NCI-H226 (cell line): ENCODE measurements around the gene CLDN10.
"Not testable (repeated sequence)": the region's sequence is repeated elsewhere in the genome, so short reads cannot be mapped to it uniquely, and the experiment has no call there.

Source experiments
- DNase-seq: peaks from one replicate; pipeline ENCODE4 v3.0.0-alpha.2; 2015

Gene CLDN10

DNA sequence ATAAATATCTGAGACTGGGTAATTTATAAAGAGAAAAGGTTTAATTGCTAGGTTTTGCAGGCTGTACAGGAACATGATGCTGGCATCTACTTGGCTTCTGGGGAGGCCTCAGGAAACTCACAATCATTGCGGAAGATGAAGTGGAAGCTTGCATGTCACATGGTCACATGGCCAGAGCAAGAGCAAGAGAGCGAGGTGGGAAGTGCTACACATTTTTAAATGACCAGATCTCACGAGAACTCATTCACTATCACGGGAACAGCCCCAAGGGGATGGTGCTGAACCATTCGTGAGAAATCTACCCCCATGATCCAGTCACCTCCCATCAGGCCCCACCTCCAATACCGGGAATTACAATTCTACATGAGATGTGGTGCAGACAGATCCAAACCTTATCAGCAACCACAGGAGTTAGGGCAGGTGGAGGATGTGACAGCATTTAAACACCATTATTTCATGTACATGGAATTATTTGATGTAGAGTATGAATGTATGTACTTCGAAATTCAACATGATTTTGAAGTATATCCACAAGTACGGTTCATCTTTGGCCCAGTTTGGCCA lies 10.5 kb upstream of the CLDN10 start:
- peak; percentile 77 for DNase-seq

GRCh38 chr13:95544293-95544692 lies 8.2 kb upstream of the CLDN10 start:
- peak; percentile 45 for DNase-seq

- no peak for DNase-seq
Observed at GRCh38 chr13:95546919-95547318, 5.6 kb upstream of the CLDN10 start.

GRCh38 chr13:95547531-95548167 lies 4.9 kb upstream of the CLDN10 start:
- DNase-seq: peak; percentile 67

- DNase-seq: no peak
Observed at GRCh38 chr13:95552208-95552538, 347 bp upstream of the CLDN10 start.

DNA sequence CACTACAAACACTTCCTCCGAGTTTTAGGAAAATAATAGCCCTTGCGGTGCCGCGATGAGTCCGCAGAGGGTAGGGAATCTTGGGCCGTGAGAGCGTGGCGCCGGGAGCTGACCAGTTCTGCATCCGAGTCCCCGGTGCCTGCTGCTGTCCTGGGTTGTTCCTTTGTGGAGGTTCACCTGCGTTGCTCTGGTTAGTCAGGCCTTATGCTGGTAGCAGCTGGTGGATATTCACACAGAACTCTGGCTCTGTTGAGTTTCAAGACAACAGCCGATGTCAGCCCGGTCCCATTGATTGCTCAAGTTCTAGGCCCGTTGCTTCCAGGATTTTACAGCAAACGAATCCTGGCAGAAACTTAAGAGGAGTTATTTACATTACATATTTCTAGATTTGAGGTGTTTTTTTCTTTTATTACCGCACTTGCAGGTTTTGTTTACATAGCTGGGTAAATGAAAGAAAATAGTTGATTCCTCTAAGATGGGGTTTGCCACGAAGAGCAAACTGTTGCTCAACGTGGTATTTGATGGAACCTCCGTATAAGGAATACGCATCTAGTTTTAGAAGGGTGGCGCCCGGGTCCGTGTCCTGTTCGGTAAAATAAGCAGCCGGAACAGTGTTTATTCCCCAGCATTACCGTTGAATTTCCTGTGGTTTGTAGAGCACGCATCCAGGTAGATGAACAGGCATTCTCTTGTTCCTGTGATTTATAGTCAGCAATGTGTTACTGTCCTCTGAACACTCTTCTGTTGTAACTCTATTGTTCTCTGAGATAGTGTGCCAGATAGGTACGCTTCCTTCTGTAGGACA lies 1.3 kb downstream of the CLDN10 start:
- DNase-seq: no peak

DNA sequence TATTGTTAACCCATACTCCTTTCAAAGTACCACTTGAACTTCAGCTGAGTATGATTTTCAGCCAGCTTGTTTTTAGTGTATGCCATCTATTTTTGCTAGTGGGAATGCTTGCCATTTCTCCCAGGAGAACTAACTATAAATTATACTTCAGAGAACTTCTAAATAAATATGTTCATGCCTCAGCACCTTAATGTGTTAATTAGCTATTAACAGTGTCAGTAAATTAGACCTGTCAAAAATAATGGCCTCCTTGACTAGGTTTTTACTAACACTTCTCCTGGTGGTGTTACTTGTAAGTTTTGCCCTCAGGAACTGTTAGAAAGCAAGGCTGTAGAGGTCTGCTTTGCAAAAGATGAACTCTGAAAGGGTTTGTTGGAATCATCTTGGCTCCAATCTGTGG lies 4.5 kb downstream of the CLDN10 start:
- DNase-seq: no peak

GRCh38 chr13:95559100-95559499 lies 6.6 kb downstream of the CLDN10 start:
- DNase-seq: no peak

DNA sequence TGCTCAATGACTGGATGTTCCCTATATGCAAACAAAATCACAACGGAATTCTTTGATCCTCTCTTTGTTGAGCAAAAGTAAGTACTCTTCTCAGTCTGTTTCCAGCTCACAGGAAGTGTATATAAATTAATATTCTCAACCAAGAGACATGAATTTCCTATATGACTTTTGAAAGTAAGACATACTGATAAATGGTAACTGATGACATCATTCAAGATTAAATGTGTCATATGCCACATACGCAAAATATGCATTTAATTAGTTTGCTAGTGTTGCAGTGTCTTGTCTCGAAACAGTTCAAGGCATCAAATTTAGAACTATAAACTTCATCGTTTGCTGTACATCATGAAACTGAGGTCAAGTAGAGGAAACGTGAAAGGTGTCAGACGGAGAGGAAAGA lies 7.9 kb downstream of the CLDN10 start:
- no peak for DNase-seq

GRCh38 chr13:95564091-95564490 lies 11.6 kb downstream of the CLDN10 start:
- peak; percentile 37 for DNase-seq

GRCh38 chr13:95564733-95565291 lies 12.3 kb downstream of the CLDN10 start:
- peak; percentile 56 for DNase-seq

DNA sequence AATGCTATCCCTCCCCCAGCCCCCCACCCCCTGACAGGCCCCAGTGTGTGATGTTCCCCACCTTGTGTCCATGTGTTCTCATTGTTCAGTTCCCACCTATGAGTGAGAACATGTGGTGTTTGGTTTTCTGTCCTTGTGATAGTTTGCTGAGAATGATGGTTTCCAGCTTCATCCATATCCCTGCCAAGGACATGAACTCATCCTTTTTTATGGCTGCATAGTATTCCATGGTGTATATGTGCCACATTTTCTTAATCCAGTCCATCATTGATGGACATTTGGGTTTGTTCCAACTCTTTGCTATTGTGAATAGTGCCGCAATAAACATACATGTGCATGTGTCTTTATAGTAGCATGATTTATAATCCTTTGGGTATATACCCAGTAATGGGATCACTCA lies 13.2 kb downstream of the CLDN10 start:
- DNase-seq: not testable (repeated sequence)

GRCh38 chr13:95568131-95568530 lies 15.6 kb downstream of the CLDN10 start:
- DNase-seq: no peak

- peak; percentile 13 for DNase-seq
Observed at GRCh38 chr13:95570016-95570415, 17.5 kb downstream of the CLDN10 start.

- DNase-seq: no peak
Observed at GRCh38 chr13:95571941-95572340, 19.4 kb downstream of the CLDN10 start.

DNA sequence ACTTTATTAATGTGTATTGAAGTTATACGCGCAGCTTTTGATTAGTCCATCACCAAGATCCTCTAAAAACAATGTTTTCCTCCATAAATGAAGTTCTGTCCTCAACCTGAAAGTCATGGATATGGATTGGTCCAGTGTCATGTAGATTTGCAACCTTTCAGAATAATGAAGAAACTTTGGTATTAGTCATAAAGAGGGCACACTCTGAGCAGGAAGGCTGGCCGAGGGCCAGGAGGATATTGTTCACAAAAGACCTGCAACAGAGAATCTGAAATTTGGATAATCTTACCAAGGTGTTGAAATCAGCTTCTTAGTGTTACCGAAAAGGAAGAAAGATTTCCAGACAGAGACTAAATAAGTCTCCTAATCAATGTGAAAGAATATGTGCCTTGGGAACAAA lies 20.7 kb downstream of the CLDN10 start:
- DNase-seq: peak; percentile 42

- DNase-seq: no peak
Observed at GRCh38 chr13:95579303-95579702, 26.8 kb downstream of the CLDN10 start.

DNA sequence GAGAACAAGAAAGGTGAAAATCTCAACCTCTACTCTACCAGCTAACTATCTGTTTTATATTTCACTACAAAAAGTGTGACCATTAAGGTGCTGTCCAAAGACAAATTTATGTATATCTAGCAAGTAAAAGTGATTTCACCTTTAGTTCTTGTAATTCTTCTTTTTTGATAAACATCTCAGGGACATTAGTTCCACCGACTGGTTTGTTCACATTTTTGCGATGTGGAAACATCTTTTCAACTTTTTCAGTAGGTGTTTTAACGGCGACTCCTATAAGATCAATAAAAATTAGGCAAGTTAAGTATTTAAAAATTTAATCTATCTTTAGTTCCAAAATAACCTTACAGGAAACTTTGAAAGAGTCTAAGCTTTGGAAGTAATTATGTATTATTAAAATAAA lies 33.3 kb downstream of the CLDN10 start:
- no peak for DNase-seq

DNA sequence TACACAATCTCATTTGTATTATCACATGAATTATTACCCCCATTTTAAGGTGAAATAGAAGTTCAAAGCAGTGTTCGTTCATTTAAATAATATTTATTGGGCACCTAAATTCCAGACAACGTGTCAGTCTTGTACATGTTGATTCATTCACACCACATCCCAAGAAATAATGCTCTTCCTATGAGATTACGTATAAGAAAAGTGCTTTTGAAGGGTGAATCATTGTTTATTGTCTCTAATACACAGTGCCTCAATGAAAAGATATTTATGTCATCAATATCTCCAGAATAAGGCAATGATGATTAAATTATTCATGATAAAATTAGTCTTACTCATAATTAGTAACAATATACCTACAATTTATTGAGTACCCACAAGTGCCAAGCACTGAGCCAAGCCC lies 35.6 kb downstream of the CLDN10 start:
- DNase-seq: no peak

DNA sequence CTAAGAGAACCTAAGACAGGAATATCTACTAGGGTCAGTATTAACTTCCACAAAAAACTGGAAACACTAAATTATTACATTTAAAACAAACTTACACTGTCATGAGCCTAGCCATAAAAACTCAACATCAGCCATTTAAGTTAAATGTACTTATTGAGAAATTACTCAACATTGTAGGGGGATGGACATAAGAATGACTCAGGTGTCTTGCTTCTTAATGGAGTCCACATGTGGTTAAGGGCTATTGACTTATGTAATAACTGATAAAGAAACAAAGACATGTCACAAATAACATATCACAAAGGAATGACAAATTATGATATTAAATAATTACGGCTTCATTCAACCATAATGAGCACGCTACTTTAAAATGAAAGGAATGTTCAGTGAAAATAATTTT lies 36.2 kb downstream of the CLDN10 start:
- DNase-seq: no peak

DNA sequence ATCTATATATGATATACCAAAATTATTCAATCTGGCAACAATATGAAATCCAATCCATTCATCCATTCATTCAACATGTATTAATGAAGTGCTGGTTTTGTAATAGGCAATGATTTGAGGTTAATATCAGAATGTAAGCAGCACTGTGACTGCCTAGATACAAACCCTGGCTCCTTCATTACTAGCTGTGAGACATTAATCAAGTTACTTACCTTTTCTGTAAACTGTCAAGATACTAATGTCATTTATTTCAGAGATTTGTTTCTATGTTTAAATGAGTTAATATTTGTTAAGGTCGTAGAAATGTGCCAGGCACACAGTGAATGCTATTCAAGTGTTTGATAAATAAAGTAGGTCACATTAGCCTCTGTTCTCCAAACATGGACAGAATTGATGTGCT lies 40.9 kb downstream of the CLDN10 start:
- no peak for DNase-seq

DNA sequence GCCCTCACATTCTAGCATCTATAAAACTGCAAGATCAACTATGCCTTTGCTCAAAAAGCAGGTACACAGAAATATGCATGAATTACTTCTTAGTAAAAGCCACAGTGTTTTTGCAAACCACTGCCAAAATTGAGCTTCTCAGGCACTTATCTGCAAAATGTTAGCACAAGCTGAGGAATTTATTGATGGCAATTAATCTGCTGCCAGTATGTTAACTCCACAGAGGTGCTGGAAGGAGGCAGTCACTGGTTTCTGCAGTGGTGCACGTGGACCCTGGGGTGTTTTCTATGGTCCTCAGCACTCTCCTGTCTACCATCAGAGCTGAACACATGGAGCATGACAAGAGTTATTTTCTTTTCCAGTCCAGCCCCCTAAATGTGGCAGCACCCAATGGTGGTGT lies 44.2 kb downstream of the CLDN10 start:
- DNase-seq: no peak

- DNase-seq: no peak
Observed at GRCh38 chr13:95601216-95601615, 48.7 kb downstream of the CLDN10 start.

- no peak for DNase-seq
Observed at GRCh38 chr13:95601906-95602305, 49.4 kb downstream of the CLDN10 start.
